IMR-90 (cell line): Measurements from ENCODE around the gene TAF4. TPM values are rescaled to one million over a fixed set of nuclear protein-coding genes. Genes with fewer than 3 reads are reported as not detected.

Source experiments
- ATAC-seq: fragments of 200-7000 bp; cut with Tn5 transposase; 2 replicates; pipeline ENCODE4 v1.9.1; 2020; ENCODE audit warnings: low read depth, mild to moderate bottlenecking, moderate library complexity
- BruUV-seq: library from RNA; stranded (reverse); fragments of 400-500 nt; replicated peaks from 2 replicates; lab custom pipeline; 2021; lab: Mats Ljungman, UMichigan
- CTCF ChIA-PET: fragments of 300-600 bp; formaldehyde crosslinking; extraction: SDS; loops from one replicate; lab custom pipeline; 2021; ENCODE audit warnings: antibody characterized with exemption; lab: Yijun Ruan, JAX
- POLR2A ChIA-PET: fragments of 300-600 bp; sonication (Branson Sonifier 250); formaldehyde crosslinking; loops from one replicate; lab custom pipeline; 2022; ENCODE audit warnings: antibody characterized with exemption; ENCODE audit not compliant: unreplicated experiment; lab: Charles Lee
- DNase-seq: peaks from one replicate; pipeline ENCODE4 v3.0.0; 2013
- H2AFZ ChIP-seq: replicated peaks from 2 replicates; pipeline ENCODE3; 2013; ENCODE audit warnings: low read length, mild to moderate bottlenecking; ENCODE audit not compliant: poor library complexity
- H2AK5ac ChIP-seq: 2 replicates; pipeline ENCODE4 v1.6.1; 2013; ENCODE audit warnings: low read depth, low read length, inconsistent platforms
- H2AK9ac ChIP-seq: replicated peaks from 2 replicates; pipeline ENCODE3; 2013; ENCODE audit warnings: mild to moderate bottlenecking, low read depth, low read length, moderate library complexity; ENCODE audit not compliant: poor library complexity
- H2BK120ac ChIP-seq: 2 replicates; pipeline ENCODE4 v1.6.1; 2013; ENCODE audit warnings: low read depth, low read length, inconsistent platforms
- H2BK15ac ChIP-seq: 3 replicates; pipeline ENCODE4 v1.6.1; 2013; ENCODE audit warnings: low read depth, low read length, inconsistent platforms
- H2BK20ac ChIP-seq: 2 replicates; pipeline ENCODE4 v1.6.1; 2013; ENCODE audit warnings: low read depth, mild to moderate bottlenecking, inconsistent platforms, low read length, moderate library complexity
- H2BK5ac ChIP-seq: 2 replicates; pipeline ENCODE4 v1.6.1; 2013; ENCODE audit warnings: mild to moderate bottlenecking, low read depth, low read length, inconsistent platforms; ENCODE audit not compliant: poor library complexity, severe bottlenecking
- H3K14ac ChIP-seq: replicated peaks from 2 replicates; pipeline ENCODE4 v1.6.1; 2013; ENCODE audit warnings: low read depth, low read length, inconsistent platforms
- H3K18ac ChIP-seq: 2 replicates; pipeline ENCODE4 v1.6.1; 2013; ENCODE audit warnings: low read depth, low read length, control low read depth
- H3K23ac ChIP-seq: 2 replicates; pipeline ENCODE4 v1.6.1; 2013; ENCODE audit warnings: low read depth, low read length, inconsistent platforms
- H3K27ac ChIP-seq: 2 replicates; pipeline ENCODE4 v1.5.1; 2013; ENCODE audit warnings: mild to moderate bottlenecking, control low read depth, low read length; ENCODE audit not compliant: insufficient read depth
- H3K27me3 ChIP-seq: 2 replicates; pipeline ENCODE4 v1.6.1; 2013; ENCODE audit warnings: low read length; ENCODE audit not compliant: control insufficient read depth, insufficient read depth
- H3K36me3 ChIP-seq: 2 replicates; pipeline ENCODE4 v1.6.1; 2013; ENCODE audit warnings: low read length, mixed read lengths; ENCODE audit not compliant: control insufficient read depth, insufficient read depth
- H3K4ac ChIP-seq: 2 replicates; pipeline ENCODE4 v1.6.1; 2013; ENCODE audit warnings: low read depth, low read length, inconsistent platforms
- H3K4me1 ChIP-seq: 2 replicates; pipeline ENCODE4 v1.6.1; 2013; ENCODE audit warnings: low read length, mixed read lengths; ENCODE audit not compliant: control insufficient read depth, insufficient read depth
- H3K4me2 ChIP-seq: 2 replicates; pipeline ENCODE4 v1.6.1; 2013; ENCODE audit warnings: low read depth, mild to moderate bottlenecking, control low read depth, low read length, moderate library complexity
- H3K4me3 ChIP-seq: 2 replicates; pipeline ENCODE4 v1.5.1; 2013; ENCODE audit warnings: low read depth, mild to moderate bottlenecking, control low read depth, low read length, moderate library complexity; ENCODE audit not compliant: insufficient read depth
- H3K56ac ChIP-seq: 2 replicates; pipeline ENCODE4 v1.6.1; 2013; ENCODE audit warnings: low read length, inconsistent platforms; ENCODE audit not compliant: insufficient read depth; ENCODE audit errors: extremely low read depth
- H3K79me1 ChIP-seq, 2 experiments: 2 replicates each; pipeline ENCODE4 v1.6.1; 2013; ENCODE audit warnings: low read length in 2 of 2, inconsistent platforms in 1 of 2, low read depth in 1 of 2
- H3K9ac ChIP-seq: 2 replicates; pipeline ENCODE4 v1.6.1; 2013; ENCODE audit warnings: low read depth, low read length, control low read depth
- H3K9me1 ChIP-seq: 2 replicates; pipeline ENCODE4 v1.6.1; 2013; ENCODE audit warnings: low read length, inconsistent platforms; ENCODE audit not compliant: insufficient read depth
- H3K9me3 ChIP-seq: 2 replicates; pipeline ENCODE4 v1.6.1; 2013; ENCODE audit warnings: low read length; ENCODE audit not compliant: control insufficient read depth, insufficient read depth
- H4K20me1 ChIP-seq: 2 replicates; pipeline ENCODE4 v1.6.1; 2013; ENCODE audit warnings: low read length, inconsistent platforms; ENCODE audit not compliant: insufficient read depth
- H4K5ac ChIP-seq: 2 replicates; pipeline ENCODE4 v1.6.1; 2013; ENCODE audit warnings: mild to moderate bottlenecking, low read depth, low read length, control low read depth
- H4K8ac ChIP-seq, 2 experiments: 2 replicates each; pipeline ENCODE4 v1.6.1; 2013; ENCODE audit warnings: low read depth in 2 of 2, low read length in 2 of 2, control low read depth in 1 of 2, inconsistent platforms in 1 of 2
- H4K91ac ChIP-seq: 2 replicates; pipeline ENCODE4 v1.6.1; 2013; ENCODE audit warnings: low read depth, low read length, inconsistent platforms; ENCODE audit not compliant: insufficient read depth
- BHLHE40 ChIP-seq: fragments of 150-350 bp; IDR thresholded peaks from 2 replicates; pipeline ENCODE4 v1.6.1; 2016; ENCODE audit warnings: mild to moderate bottlenecking, low read depth, low read length
- CEBPB ChIP-seq: IDR thresholded peaks from 2 replicates; pipeline ENCODE4 v1.6.1; 2012; ENCODE audit warnings: low read depth, low read length, improper control_type of control experiment
- FOS ChIP-seq: fragments of 150-350 bp; IDR thresholded peaks from 2 replicates; pipeline ENCODE4 v1.6.1; 2016; ENCODE audit warnings: low read depth, low read length
- MXI1 ChIP-seq: IDR thresholded peaks from 2 replicates; pipeline ENCODE4 v1.6.1; 2012; ENCODE audit warnings: low read depth, mild to moderate bottlenecking, low read length, moderate library complexity, borderline replicate concordance
- RAD21 ChIP-seq: IDR thresholded peaks from 2 replicates; pipeline ENCODE4 v1.6.1; 2012; ENCODE audit warnings: low read length, improper control_type of control experiment
- SMC3 ChIP-seq: fragments of 150-350 bp; IDR thresholded peaks from 2 replicates; pipeline ENCODE4 v1.6.1; 2016; ENCODE audit warnings: low read depth, mild to moderate bottlenecking, antibody characterized with exemption, low read length, moderate library complexity
- WGBS, 2 experiments: methylation state at CpG; one replicate each; pipeline versions ENCODE4 v1.1.5 to v1.1.7; 2013; ENCODE audit warnings: missing lambda C conversion rate in 2 of 2; ENCODE audit not compliant: insufficient read length in 1 of 2; ENCODE audit errors: extremely low coverage in 2 of 2; 5-methylcytosine and 5-hydroxymethylcytosine counted together
- dilution Hi-C: fragments of 300-500 bp; cut with HindIII; formaldehyde crosslinking; loops from one replicate; pipeline ENCODE4 v1.14.3; 2018; ENCODE audit warnings: low sequenced_read_pairs; ENCODE audit not compliant: unreplicated experiment
- in situ Hi-C: fragments of 300-500 bp; cut with MboI; formaldehyde crosslinking; loops from 3 replicates; pipeline ENCODE4 v1.14.3; 2019; ENCODE audit warnings: low sequenced_read_pairs, inconsistent platforms, mixed read lengths
- intact Hi-C: fragments of 100-400 bp; cut with micrococcal nuclease; formaldehyde crosslinking; loops from 2 replicates; pipeline ENCODE4 v1.10.0; 2022
- polyA plus RNA-seq, 3 experiments: library from polyadenylated mRNA; depleted of rRNA; stranded (reverse); fragments of >200 nt; gene quantifications; 2 replicates each; pipeline ENCODE4 v1.2.3, GENCODE V29; 2012; ENCODE audit warnings: low replicate concordance in 1 of 3
- total RNA-seq: library from RNA; depleted of rRNA; stranded (reverse); fragments of >200 nt; gene quantifications from 2 replicates; pipeline ENCODE4 v1.2.3, GENCODE V29; 2012
- TF ChIP-seq, protein P1 (sequence below): fragments of 150-350 bp; IDR thresholded peaks from 2 replicates; pipeline ENCODE4 v1.6.1; 2016; ENCODE audit warnings: low read depth, mild to moderate bottlenecking, low read length, moderate library complexity, borderline replicate concordance
- TF ChIP-seq, protein P2 (sequence below): conservative IDR thresholded peaks from 2 replicates; pipeline ENCODE4 v1.5.1; 2012; ENCODE audit warnings: mild to moderate bottlenecking, low read depth, low read length, improper control_type of control experiment

TAF4 gene
- total and polyA plus RNA-seq, 2 of the 4 experiments (the other 2 are of a cell fraction) = 1.4 to 5.1 TPM

DNA sequence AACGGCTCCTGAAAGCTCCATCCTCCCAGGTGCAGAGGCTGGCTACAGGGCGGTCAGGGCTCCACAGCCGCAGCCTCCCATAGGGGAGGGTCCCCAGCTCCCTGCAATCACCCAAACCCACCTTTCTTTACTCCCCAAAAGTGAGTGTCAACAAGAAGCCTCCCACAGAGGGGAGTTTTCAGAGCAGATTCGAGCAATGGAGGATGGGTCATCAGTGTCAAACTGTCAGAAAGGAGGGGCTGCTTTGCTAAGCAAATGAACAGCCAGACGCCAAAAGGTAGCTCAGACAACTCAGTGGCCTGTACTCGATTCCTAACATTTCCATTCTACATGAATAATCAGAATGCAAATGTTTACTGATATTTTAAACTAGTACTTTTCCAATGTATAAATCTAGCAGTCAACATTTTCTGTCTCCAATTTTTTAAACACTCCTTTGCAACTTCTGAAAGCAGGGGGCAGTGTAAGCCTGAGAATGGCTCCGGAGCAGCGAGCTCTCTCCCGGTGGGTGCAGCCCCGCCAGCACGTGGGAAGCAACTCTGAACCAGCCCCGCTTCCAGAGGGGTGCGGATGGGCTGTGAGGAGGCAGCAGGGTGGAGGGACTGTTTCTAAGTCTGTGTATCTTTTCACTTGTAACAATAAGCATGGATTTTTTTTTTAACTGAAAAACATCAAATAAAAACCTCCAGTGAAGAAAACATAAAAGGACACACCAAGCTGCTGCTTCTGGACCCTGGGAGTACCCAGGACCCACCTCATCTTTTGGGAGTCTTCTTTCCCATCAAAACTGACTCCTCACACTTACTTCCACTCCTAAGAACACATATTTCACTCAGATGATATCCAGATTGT lies 54.9 kb downstream of the TAF4 start (continued):
- TF ChIP-seq, protein P1, sequence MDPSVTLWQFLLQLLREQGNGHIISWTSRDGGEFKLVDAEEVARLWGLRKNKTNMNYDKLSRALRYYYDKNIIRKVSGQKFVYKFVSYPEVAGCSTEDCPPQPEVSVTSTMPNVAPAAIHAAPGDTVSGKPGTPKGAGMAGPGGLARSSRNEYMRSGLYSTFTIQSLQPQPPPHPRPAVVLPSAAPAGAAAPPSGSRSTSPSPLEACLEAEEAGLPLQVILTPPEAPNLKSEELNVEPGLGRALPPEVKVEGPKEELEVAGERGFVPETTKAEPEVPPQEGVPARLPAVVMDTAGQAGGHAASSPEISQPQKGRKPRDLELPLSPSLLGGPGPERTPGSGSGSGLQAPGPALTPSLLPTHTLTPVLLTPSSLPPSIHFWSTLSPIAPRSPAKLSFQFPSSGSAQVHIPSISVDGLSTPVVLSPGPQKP = no peak

DNA sequence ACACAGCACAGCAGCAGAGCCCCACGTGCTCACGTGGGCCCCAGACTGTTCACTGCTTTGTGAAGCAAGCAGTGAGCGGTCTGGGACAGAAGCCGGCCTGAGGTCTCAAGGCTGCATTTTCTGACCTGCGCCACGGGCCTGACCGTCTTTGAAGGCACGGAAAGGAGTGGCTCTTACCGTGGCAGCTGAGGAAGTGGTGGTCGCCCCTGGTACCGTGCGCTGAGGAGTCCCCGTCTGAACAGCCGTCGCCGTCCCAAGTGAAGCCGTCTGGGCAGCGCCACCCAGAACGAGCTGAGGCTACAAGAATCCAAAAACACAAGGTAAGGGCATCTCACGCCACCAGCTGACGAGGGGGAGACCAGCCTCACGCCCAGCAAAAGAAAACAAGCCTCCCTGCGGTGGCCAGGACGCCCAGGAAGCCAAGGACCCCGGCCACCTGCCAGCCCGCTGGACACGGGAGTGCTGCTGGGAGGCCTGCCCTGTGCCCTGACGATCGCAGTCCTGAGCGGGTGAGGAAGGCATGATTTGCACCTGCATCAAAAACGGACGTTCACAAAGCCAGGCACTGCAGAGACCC lies 55.7 kb downstream of the TAF4 start:
- H2BK120ac ChIP-seq = no peak overlapping the region
- H3K4ac ChIP-seq = no peak overlapping the region
- no peak overlapping the region for H2AK9ac ChIP-seq
- peaks cover 2% of the 10 kb centered on the region; the same call in 1 of the 2 replicates for H3K4me1 ChIP-seq
- peaks cover 18% of the 10 kb centered on the region for H4K20me1 ChIP-seq
- CTCF ChIA-PET = interaction anchor here (0.6 to 1.9 kb wide), 4 partner anchors 13 to 231 kb away, joined by 3 to 8 read pairs (median 4); no protein-coding TSS in a partner anchor
- H3K4me2 ChIP-seq = no peak overlapping the region
- no peak overlapping the region for H4K5ac ChIP-seq
- no peak overlapping the region for H3K4me3 ChIP-seq
- in situ Hi-C loops = loop anchor here (25.0 kb wide), 1 partner anchor 377 kb away; the partner anchor contains the start of gene RPS21
- H3K23ac ChIP-seq = no peak overlapping the region
- no peak for ATAC-seq
- H2BK5ac ChIP-seq = no peak overlapping the region
- H3K36me3 ChIP-seq = peaks cover 51% of the 10 kb centered on the region
- no peak overlapping the region for H3K27ac ChIP-seq
- POLR2A ChIA-PET = no interaction called here
- H3K9me1 ChIP-seq = 0 out of 2 replicates have a peak, but pooled peaks cover 3% of the 10 kb centered on the region
- no TSS peak for BruUV-seq
- H3K79me1 ChIP-seq = peaks cover 2 to 24% of the 10 kb centered on the region in 2 experiments; a peak in 3 of 4 replicates
- H2AFZ ChIP-seq = no peak overlapping the region
- H2BK20ac ChIP-seq = no peak overlapping the region
- no peak overlapping the region for H3K56ac ChIP-seq
- H2AK5ac ChIP-seq = no peak overlapping the region
- 97% methylated on average over 21 of the region's 32 CpGs; no CpG with 5 or more reads in 1 of the 2 experiments for whole genome bisulfite sequencing, 2 experiments
- H3K9me3 ChIP-seq = no peaks in the 10 kb centered on the region
- dilution Hi-C loops = no loop called here
- H3K9ac ChIP-seq = no peak overlapping the region
- no peak for DNase-seq
- H4K8ac ChIP-seq = no peak overlapping the region
- intact Hi-C loops = loop anchor here (1.0 to 10.0 kb wide), 4 partner anchors 113 to 375 kb away; partner anchors contain the start of gene RPS21
- H2BK15ac ChIP-seq = no peak overlapping the region
- H3K14ac ChIP-seq = no peak overlapping the region
- H3K27me3 ChIP-seq = no peaks in the 10 kb centered on the region
- no peak overlapping the region for H4K91ac ChIP-seq
- H3K18ac ChIP-seq = no peak overlapping the region
- TF ChIP-seq SMC3 (no peak), FOS (no peak), MXI1 (no peak), BHLHE40 (no peak), CEBPB (no peak), RAD21 (no peak)
- TF ChIP-seq, protein P1 = no peak
- TF ChIP-seq, protein P2, sequence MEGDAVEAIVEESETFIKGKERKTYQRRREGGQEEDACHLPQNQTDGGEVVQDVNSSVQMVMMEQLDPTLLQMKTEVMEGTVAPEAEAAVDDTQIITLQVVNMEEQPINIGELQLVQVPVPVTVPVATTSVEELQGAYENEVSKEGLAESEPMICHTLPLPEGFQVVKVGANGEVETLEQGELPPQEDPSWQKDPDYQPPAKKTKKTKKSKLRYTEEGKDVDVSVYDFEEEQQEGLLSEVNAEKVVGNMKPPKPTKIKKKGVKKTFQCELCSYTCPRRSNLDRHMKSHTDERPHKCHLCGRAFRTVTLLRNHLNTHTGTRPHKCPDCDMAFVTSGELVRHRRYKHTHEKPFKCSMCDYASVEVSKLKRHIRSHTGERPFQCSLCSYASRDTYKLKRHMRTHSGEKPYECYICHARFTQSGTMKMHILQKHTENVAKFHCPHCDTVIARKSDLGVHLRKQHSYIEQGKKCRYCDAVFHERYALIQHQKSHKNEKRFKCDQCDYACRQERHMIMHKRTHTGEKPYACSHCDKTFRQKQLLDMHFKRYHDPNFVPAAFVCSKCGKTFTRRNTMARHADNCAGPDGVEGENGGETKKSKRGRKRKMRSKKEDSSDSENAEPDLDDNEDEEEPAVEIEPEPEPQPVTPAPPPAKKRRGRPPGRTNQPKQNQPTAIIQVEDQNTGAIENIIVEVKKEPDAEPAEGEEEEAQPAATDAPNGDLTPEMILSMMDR = no peak
